ENCODE measurements around the gene BICDL2. TPM values are rescaled to one million over a fixed set of nuclear protein-coding genes. Genes with fewer than 3 reads are reported as not detected.

BICDL2 gene
- total and polyA plus RNA-seq, 2 donors from 2014 or later: 2.9 to 12.1 TPM

GRCh38 chr16:3035972-3036725 is 595 bp downstream of the BICDL2 start:
- Histone ChIP-seq H3K27ac (ENCODE audit: low read depth in 2 of 2, low read length in 2 of 2) (no peak overlapping the region), H3K4me1 (ENCODE audit: control insufficient read depth in 2 of 3, insufficient read depth in 2 of 3, low read depth in 1 of 3, low read length in 3 of 3) (no peaks in the 10 kb centered on the region), H3K9ac (ENCODE audit: low read length in 3 of 3) (no peak overlapping the region), H3K27me3 (ENCODE audit: control insufficient read depth, insufficient read depth, low read length) (peaks cover 16% of the 10 kb centered on the region), H3K9me3 (ENCODE audit: control insufficient read depth in 2 of 3, insufficient read depth in 1 of 3, low read length in 3 of 3) (no peaks in the 10 kb centered on the region), H3K4me3 (ENCODE audit: low read length in 3 of 3) (no peak overlapping the region), H3K36me3 (ENCODE audit: control insufficient read depth in 2 of 3, insufficient read depth in 3 of 3, low read length in 3 of 3) (no peaks in the 10 kb centered on the region)
- intact Hi-C loops (cut with DNase I): no loop called here
- FAIRE-seq (no peak), DNase-seq (peak in 2 of 5 donors; percentile 61 to 79)
- TF ChIP-seq CTCF (IDR thresholded peaks at IDR 0.05; ENCODE audit: borderline replicate concordance, extremely low read depth, insufficient read depth): no peak

- DNase-seq: peak in 1 of 5 donors; percentile 57
- peaks cover 16% of the 10 kb centered on the region for H3K27me3 ChIP-seq (ENCODE audit: control insufficient read depth, insufficient read depth, low read length)
- H3K4me1 ChIP-seq (ENCODE audit: control insufficient read depth in 2 of 3, insufficient read depth in 2 of 3, low read depth in 1 of 3, low read length in 3 of 3): no peaks in the 10 kb centered on the region
- intact Hi-C loops (cut with DNase I): no loop called here
- H3K4me3 ChIP-seq (ENCODE audit: low read length in 3 of 3): no peak overlapping the region
- TF ChIP-seq CTCF (IDR thresholded peaks at IDR 0.05; ENCODE audit: borderline replicate concordance, extremely low read depth, insufficient read depth): no peak
- FAIRE-seq: no peak
- no peak overlapping the region for H3K9ac ChIP-seq (ENCODE audit: low read length in 3 of 3)
- no peaks in the 10 kb centered on the region for H3K36me3 ChIP-seq (ENCODE audit: control insufficient read depth in 2 of 3, insufficient read depth in 3 of 3, low read length in 3 of 3)
- H3K9me3 ChIP-seq (ENCODE audit: control insufficient read depth in 2 of 3, insufficient read depth in 1 of 3, low read length in 3 of 3): no peaks in the 10 kb centered on the region
- H3K27ac ChIP-seq (ENCODE audit: low read depth in 2 of 2, low read length in 2 of 2): no peak overlapping the region
Observed at GRCh38 chr16:3035289-3035971, 1.3 kb downstream of the BICDL2 start.

- Histone ChIP-seq H3K9me3 (ENCODE audit: control insufficient read depth in 2 of 3, insufficient read depth in 1 of 3, low read length in 3 of 3) (no peaks in the 10 kb centered on the region), H3K27ac (ENCODE audit: low read depth in 2 of 2, low read length in 2 of 2) (no peak overlapping the region), H3K9ac (ENCODE audit: low read length in 3 of 3) (no peak overlapping the region), H3K36me3 (ENCODE audit: control insufficient read depth in 2 of 3, insufficient read depth in 3 of 3, low read length in 3 of 3) (no peaks in the 10 kb centered on the region), H3K4me3 (ENCODE audit: low read length in 3 of 3) (no peak overlapping the region), H3K27me3 (ENCODE audit: control insufficient read depth, insufficient read depth, low read length) (peaks cover 27% of the 10 kb centered on the region), H3K4me1 (ENCODE audit: control insufficient read depth in 2 of 3, insufficient read depth in 2 of 3, low read depth in 1 of 3, low read length in 3 of 3) (peaks cover 0 to 5% (median 0%) of the 10 kb centered on the region in 3 donors)
- no peak for DNase-seq
- no peak for TF ChIP-seq CTCF (IDR thresholded peaks at IDR 0.05; ENCODE audit: borderline replicate concordance, extremely low read depth, insufficient read depth)
- FAIRE-seq: no peak
- intact Hi-C loops (cut with DNase I): no loop called here
Observed at GRCh38 chr16:3032624-3033023, 4.1 kb downstream of the BICDL2 start.

All from kidney (tissue), 14 donors.